Body of pancreas (tissue), 4 donors: ENCODE measurements around the gene KCNK17. TPM values are rescaled to one million over a fixed set of nuclear protein-coding genes. Genes with fewer than 3 reads are reported as not detected.
A peak's percentile ranks its signal among the peaks of the same experiment; 100 is the strongest.

Experiments
- ATAC-seq: fragments of 150-250 bp; one replicate; pipeline ENCODE4 v1.9.1; 2016
- DNase-seq, 4 donors: peaks; one replicate each; pipeline ENCODE4 v3.0.0-alpha.2; 2019
- H3K27ac ChIP-seq, 4 donors: fragments of 200-600 bp; sonication (generic); 1 replicate in 3 of 4; 2 replicates in 1 of 4; pipeline versions ENCODE4 v1.5.1 to v1.6.1; 2016 to 2019; ENCODE audit warnings: mild to moderate bottlenecking in 1 of 4, mixed read lengths in 1 of 4, moderate library complexity in 1 of 4
- H3K27me3 ChIP-seq, 2 donors: fragments of 200-600 bp; sonication (generic); one replicate each; pipeline ENCODE4 v1.6.0; 2016; ENCODE audit warnings: mild to moderate bottlenecking in 1 of 2
- H3K36me3 ChIP-seq, 2 donors: fragments of 200-600 bp; sonication (generic); replicated peaks in 1 of 2; 2 replicates each; pipeline ENCODE4 v1.5.1; 2016; ENCODE audit warnings: low read depth in 2 of 2; ENCODE audit not compliant: insufficient read depth in 1 of 2
- H3K4me1 ChIP-seq: fragments of 200-600 bp; sonication (generic); one replicate; pipeline ENCODE4 v1.6.0; 2016
- H3K4me3 ChIP-seq, 2 donors: fragments of 200-600 bp; sonication (generic); 1 replicate in 1 of 2; 2 replicates in 1 of 2; pipeline ENCODE4 v1.5.1; 2016 to 2019
- H3K9me3 ChIP-seq, 3 donors: fragments of 200-600 bp; sonication (generic); 1 replicate in 2 of 3; 2 replicates in 1 of 3; pipeline ENCODE4 v1.5.1; 2016
- POLR2A ChIP-seq, 3 donors: fragments of 450-650 bp; IDR thresholded peaks; one replicate each; pipeline ENCODE4 v1.6.1; 2016; ENCODE audit warnings: antibody characterized with exemption in 3 of 3, mild to moderate bottlenecking in 2 of 3
- WGBS, 2 donors: methylation state at CpG; one replicate each; pipeline ENCODE4 v1.1.5; 2017; 5-methylcytosine and 5-hydroxymethylcytosine counted together
- intact Hi-C: fragments of 100-400 bp; cut with DNase I; formaldehyde crosslinking; loops from one replicate; pipeline ENCODE4 v1.15.1; 2023
- total RNA-seq, 2 donors: library from RNA; depleted of rRNA; stranded (reverse); fragments of >200 nt; gene quantifications; one replicate each; pipeline ENCODE4 v1.1.0, GENCODE V29; 2016
- TF ChIP-seq, protein P1 (sequence below), 7 experiments: fragments of 450-650 bp in 4 of 7; fragments of 200-600 bp in 3 of 7; sonication (generic) in 3 of 7; IDR thresholded peaks; one replicate each; pipeline ENCODE4 v1.5.1; 2016 to 2019; ENCODE audit warnings: antibody characterized with exemption in 7 of 7

Gene KCNK17
- total RNA-seq, 2 donors from 2014 or later, result 1.6 to 2.3 TPM

DNA sequence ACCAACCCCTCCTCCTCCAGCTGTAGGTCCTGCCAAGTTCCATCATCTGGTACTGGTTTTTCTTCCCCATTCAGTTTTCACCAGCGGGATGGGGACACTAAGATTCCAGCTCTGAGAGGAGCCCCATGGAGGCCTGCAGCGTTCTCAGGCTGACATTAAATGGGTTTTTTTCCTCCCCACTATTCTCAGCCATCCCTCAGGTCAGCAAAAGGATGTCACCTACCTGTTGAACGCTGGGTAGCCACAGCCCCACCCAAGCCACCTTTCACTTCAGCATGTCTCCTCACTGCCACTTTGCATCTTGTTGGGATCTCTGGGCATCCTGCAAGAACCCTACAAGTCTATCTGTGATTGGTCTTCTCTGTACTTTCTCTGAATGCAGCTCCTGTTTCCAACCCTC is 6.8 kb downstream of the KCNK17 start:
- DNase-seq (no peak), ATAC-seq (no peak)
- Histone ChIP-seq H3K4me1 (no peaks in the 10 kb centered on the region), H3K27ac (no peak overlapping the region), H3K4me3 (no peak overlapping the region), H3K27me3 (no peaks in the 10 kb centered on the region), H3K9me3 (no peaks in the 10 kb centered on the region), H3K36me3 (no peaks in the 10 kb centered on the region)
- intact Hi-C loops, result loop anchor here (10.0 kb wide), 1 partner anchor 313 kb away; no protein-coding TSS in a partner anchor
- TF ChIP-seq, protein P1, sequence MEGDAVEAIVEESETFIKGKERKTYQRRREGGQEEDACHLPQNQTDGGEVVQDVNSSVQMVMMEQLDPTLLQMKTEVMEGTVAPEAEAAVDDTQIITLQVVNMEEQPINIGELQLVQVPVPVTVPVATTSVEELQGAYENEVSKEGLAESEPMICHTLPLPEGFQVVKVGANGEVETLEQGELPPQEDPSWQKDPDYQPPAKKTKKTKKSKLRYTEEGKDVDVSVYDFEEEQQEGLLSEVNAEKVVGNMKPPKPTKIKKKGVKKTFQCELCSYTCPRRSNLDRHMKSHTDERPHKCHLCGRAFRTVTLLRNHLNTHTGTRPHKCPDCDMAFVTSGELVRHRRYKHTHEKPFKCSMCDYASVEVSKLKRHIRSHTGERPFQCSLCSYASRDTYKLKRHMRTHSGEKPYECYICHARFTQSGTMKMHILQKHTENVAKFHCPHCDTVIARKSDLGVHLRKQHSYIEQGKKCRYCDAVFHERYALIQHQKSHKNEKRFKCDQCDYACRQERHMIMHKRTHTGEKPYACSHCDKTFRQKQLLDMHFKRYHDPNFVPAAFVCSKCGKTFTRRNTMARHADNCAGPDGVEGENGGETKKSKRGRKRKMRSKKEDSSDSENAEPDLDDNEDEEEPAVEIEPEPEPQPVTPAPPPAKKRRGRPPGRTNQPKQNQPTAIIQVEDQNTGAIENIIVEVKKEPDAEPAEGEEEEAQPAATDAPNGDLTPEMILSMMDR (IDR thresholded peaks at IDR 0.05), result no peak
- TF ChIP-seq POLR2A (IDR thresholded peaks at IDR 0.05), result no peak
- WGBS, 2 donors, result 69 to 77% methylated on average over 3 of the region's 3 CpGs

DNA sequence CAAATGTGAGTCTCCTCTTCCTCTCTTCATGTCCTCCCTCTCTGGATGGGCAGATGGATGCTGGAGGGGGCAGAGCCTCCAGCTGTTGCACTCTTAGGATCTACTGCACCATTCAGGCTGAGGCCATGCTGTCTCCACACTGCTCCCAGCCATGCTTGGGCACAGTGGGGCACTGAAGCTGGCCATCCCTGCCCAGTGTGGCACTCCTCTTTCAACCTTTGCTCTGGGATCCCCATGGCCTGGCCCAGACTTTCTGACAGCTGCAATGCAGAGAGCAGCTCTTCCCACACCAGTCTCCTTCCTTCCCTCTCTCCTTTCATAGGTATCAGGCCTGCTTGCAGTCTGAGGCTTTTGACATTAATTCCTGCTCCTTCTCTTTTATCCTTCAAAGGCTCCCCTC is 9.3 kb downstream of the KCNK17 start:
- Histone ChIP-seq H3K36me3 (no peaks in the 10 kb centered on the region), H3K9me3 (no peaks in the 10 kb centered on the region), H3K4me1 (no peaks in the 10 kb centered on the region), H3K27me3 (no peaks in the 10 kb centered on the region), H3K4me3 (no peak overlapping the region), H3K27ac (no peak overlapping the region)
- TF ChIP-seq POLR2A (IDR thresholded peaks at IDR 0.05), result no peak
- TF ChIP-seq, protein P1 (IDR thresholded peaks at IDR 0.05), result no peak
- intact Hi-C loops, result loop anchor here (10.0 kb wide), 1 partner anchor 310 kb away; no protein-coding TSS in a partner anchor
- ATAC-seq, result no peak
- DNase-seq, result no peak

DNA sequence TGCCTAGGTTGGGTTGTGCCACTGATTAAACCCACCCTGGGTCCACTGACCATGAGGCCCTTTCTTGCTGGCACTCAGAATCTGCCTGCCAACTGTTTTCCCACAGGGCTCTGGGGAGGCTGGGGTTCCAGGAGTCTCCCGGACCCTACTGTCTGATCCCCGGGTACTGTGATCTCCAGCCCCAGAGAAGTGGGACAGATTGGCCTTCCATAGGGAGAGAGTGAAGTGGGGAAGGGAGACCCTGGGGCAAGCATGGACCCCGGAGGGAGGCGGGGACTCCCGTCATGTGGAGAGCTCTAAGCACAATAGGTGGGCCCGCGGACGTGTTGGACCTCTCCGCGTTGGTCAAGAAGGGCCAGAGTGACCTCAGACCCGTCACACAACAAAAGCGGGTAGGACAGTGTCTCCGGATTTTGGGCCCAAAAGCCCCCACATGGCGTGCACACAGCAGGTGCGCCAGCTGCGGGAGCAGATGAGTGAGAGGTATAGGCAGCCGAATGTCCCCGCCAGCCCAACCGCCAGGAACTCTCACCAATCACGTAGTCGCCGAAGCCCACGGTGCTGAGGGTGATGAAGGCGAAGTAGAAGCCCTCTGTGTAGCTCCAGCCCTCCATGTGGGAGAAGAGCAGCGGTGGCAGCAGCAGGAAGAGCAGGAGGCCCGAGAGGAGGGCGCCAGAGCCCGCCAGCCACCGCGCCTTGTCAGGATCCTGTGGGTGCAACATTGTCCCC is 10.6 kb downstream of the KCNK17 start:
- Histone ChIP-seq H3K9me3 (no peaks in the 10 kb centered on the region), H3K27me3 (no peaks in the 10 kb centered on the region), H3K36me3 (no peaks in the 10 kb centered on the region), H3K4me3 (no peak overlapping the region), H3K4me1 (no peaks in the 10 kb centered on the region), H3K27ac (no peak overlapping the region)
- WGBS, 2 donors, result 82 to 83% methylated on average over 18 to 30 of the region's 30 CpGs
- no peak for TF ChIP-seq POLR2A (IDR thresholded peaks at IDR 0.05)
- TF ChIP-seq, protein P1 (IDR thresholded peaks at IDR 0.05), result peak in 1 of 7 experiments; percentile 3
- ATAC-seq (peak; percentile 8), DNase-seq (no peak)
- intact Hi-C loops, result loop anchor here (2.0 to 10.0 kb wide), 2 partner anchors 137 to 309 kb away; no protein-coding TSS in a partner anchor

DNA sequence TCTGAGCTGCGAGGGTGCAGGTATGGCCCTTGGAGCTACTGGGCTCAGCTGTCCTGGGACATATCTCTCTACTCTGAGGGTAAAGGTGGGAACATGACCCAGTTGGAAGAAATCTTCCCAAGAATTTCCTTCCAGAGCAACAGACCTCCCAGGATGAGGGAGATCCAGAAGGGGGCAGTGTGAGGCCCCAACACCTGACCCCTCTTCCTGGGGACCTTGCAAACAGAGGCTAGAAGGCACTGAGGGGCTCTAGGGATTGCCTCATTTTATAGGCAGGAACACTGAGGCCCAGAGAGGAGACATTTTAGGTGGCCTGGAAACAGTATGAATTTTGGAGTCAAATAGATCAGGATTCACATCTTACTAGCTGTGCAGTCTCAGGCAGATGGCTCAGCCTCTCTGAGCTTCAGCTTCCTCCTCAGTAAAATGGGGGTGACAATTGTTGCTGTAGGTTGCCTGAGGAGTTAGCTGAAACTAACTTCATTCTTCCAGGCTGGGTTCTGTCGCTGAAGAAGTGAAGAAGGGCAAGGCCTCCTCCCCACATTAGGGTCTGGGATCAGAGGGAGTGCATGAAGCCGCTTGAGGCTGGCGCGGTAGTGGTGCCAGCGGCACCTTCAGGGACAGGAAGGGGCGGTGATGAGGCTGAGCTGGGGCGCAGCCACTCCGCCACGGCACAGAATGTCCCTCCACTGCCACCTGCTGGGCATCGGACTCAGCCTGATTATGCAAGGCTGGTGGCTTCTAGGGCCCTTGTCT is 11.4 kb downstream of the KCNK17 start:
- no peaks in the 10 kb centered on the region for H3K9me3 ChIP-seq
- H3K27me3 ChIP-seq, result no peaks in the 10 kb centered on the region
- 5 to 34% methylated on average over 2 to 11 of the region's 11 CpGs for WGBS, 2 donors
- no peak overlapping the region for H3K4me3 ChIP-seq
- no peaks in the 10 kb centered on the region for H3K36me3 ChIP-seq
- peak; percentile 87 to 93 (median 88) for DNase-seq
- no peak overlapping the region for H3K27ac ChIP-seq
- intact Hi-C loops, result loop anchor here (2.0 to 10.0 kb wide), 2 partner anchors 136 to 308 kb away; no protein-coding TSS in a partner anchor
- no peaks in the 10 kb centered on the region for H3K4me1 ChIP-seq
- ATAC-seq, result peak; percentile 90
- TF ChIP-seq POLR2A (IDR thresholded peaks at IDR 0.05), result no peak
- TF ChIP-seq, protein P1 (IDR thresholded peaks at IDR 0.05), result peak; percentile 74 to 96 (median 93)
